Measurements from ENCODE around the gene HIGD2A. TPM values are rescaled to one million over a fixed set of nuclear protein-coding genes. Genes with fewer than 3 reads are reported as not detected.

Gene HIGD2A
- polyA plus RNA-seq, 3 donors: 101 to 298 (median 260) TPM

DNA sequence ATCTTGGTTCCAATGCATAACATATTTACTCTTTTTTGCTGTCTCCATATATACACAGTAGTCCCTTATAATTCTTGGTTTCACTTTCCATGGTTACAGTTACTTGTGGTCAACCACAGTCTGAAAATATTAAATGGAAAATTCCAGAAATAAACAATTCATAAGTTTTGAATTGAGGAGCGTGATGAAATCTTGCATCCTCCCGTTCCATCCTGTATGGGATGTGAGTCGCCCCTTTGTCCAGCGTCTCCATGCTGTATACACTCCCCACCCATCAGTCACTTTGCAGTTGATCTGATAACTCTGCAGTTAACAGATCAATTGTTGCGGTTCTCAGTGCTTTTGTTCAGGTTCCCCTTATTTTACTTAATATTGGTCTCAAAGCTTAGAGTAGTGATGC is 48.1 kb downstream of the HIGD2A start:
- peaks cover 0 to 7% (median 2%) of the 10 kb centered on the region in 7 donors for H3K9me3 Mint-ChIP-seq
- WGBS (ENCODE audit: insufficient coverage): 0% methylated on average over 3 of the region's 5 CpGs
- Histone ChIP-seq H3K4me1 (ENCODE audit: control insufficient read depth in 1 of 2, insufficient read depth in 2 of 2, low read length in 2 of 2) (peaks cover 9 to 10% of the 10 kb centered on the region in 2 donors), H3K9me3 (replicated peaks in 1 of 2; ENCODE audit: control insufficient read depth in 1 of 2, insufficient read depth in 1 of 2, low read length in 2 of 2) (no peaks in the 10 kb centered on the region), H2AFZ (ENCODE audit: insufficient read depth, low read depth, low read length, poor library complexity, severe bottlenecking) (peak overlapping the region; percentile 73), H3K36me3 (replicated peaks in 1 of 2; ENCODE audit: control insufficient read depth in 1 of 2, insufficient read depth in 2 of 2, low read length in 2 of 2) (no peaks in the 10 kb centered on the region), H3K9ac (ENCODE audit: insufficient read depth, low read length, poor library complexity, severe bottlenecking) (peak overlapping the region; percentile 46), H4K20me1 (ENCODE audit: insufficient read depth, low read length) (no peaks in the 10 kb centered on the region), H3K4me3 (replicated peaks in 1 of 3; ENCODE audit: low read depth in 2 of 3, low read length in 3 of 3) (peak overlapping the region in 2 of 3 experiments; percentile 47 to 64), H3K79me2 (ENCODE audit: insufficient read depth, low read length) (no peaks in the 10 kb centered on the region), H3K27me3 (ENCODE audit: control insufficient read depth in 2 of 2, insufficient read depth in 2 of 2, low read length in 2 of 2) (no peaks in the 10 kb centered on the region), H3K27ac (ENCODE audit: low read depth in 1 of 2, low read length in 2 of 2) (no peak overlapping the region), H3K4me2 (replicated peaks; ENCODE audit: extremely low read depth, low read length, poor library complexity, severe bottlenecking) (peak overlapping the region; percentile 69)
- peak overlapping the region in 2 of 7 donors; percentile 55 to 63 for H3K27ac Mint-ChIP-seq
- H3K27me3 Mint-ChIP-seq (ENCODE audit: low read depth in 3 of 3): no peaks in the 10 kb centered on the region
- intact Hi-C loops (cut with micrococcal nuclease): no loop called here
- H3K4me1 Mint-ChIP-seq: peaks cover 11% of the 10 kb centered on the region
- peak overlapping the region; percentile 64 to 83 for H3K4me3 Mint-ChIP-seq
- peak in 1 of 3 donors; percentile 60 for DNase-seq
- no peaks in the 10 kb centered on the region for H3K36me3 Mint-ChIP-seq
- no peak for TF ChIP-seq CTCF (IDR thresholded peaks at IDR 0.05)

DNA sequence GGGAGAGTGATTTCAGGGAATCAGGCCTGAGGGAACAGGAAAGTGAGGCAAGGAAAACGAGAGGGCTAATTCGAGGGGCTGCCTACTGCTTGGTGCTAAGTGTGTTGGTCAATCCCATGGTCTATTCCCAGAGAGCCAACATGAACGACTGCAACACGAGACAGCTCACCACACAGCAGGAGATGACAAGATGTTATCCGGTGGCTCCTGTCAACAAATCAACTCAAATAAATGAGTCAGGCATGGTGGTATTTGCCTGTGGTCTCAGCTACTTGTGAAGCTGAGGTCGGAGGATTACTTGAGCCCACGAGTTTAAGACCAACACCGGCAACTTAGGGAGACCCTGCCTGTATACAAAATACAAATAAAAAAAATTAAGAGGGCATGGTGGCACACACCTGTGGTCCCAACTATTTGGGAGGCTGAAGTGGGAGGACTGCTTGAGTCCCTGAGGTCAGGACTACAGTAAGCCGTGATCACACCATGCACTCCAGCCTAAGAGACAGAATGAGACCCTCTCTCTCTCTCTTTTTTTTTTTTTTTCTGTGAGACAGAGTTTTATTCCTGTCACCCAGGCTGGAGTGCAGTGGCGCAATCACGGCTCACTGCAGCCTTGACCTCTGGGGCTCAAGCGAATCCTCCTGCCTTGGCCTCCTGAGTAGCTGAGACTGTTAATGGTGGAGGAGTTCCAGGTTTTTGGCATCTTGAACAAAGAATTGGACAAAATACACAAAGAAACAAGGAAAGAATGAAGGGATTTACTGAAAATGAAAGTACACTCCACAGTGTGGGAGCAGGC is 50.6 kb downstream of the HIGD2A start:
- Mint-ChIP-seq H3K4me3 (no peak overlapping the region), H3K9me3 (no peaks in the 10 kb centered on the region), H3K27me3 (ENCODE audit: low read depth in 3 of 3) (peaks cover 0 to 2% (median 0%) of the 10 kb centered on the region in 3 donors), H3K4me1 (peaks cover 11% of the 10 kb centered on the region), H3K27ac (no peak overlapping the region), H3K36me3 (no peaks in the 10 kb centered on the region)
- no peak overlapping the region for H3K27ac ChIP-seq (ENCODE audit: low read depth in 1 of 2, low read length in 2 of 2)
- no peaks in the 10 kb centered on the region for H3K27me3 ChIP-seq (ENCODE audit: control insufficient read depth in 2 of 2, insufficient read depth in 2 of 2, low read length in 2 of 2)
- DNase-seq: no peak
- no peak overlapping the region for H3K4me2 ChIP-seq (replicated peaks; ENCODE audit: extremely low read depth, low read length, poor library complexity, severe bottlenecking)
- intact Hi-C loops (cut with micrococcal nuclease): no loop called here
- no peaks in the 10 kb centered on the region for H3K9me3 ChIP-seq (replicated peaks in 1 of 2; ENCODE audit: control insufficient read depth in 1 of 2, insufficient read depth in 1 of 2, low read length in 2 of 2)
- H3K4me3 ChIP-seq (replicated peaks in 1 of 3; ENCODE audit: low read depth in 2 of 3, low read length in 3 of 3): no peak overlapping the region
- no peaks in the 10 kb centered on the region for H4K20me1 ChIP-seq (ENCODE audit: insufficient read depth, low read length)
- peaks cover 9 to 10% of the 10 kb centered on the region in 2 donors for H3K4me1 ChIP-seq (ENCODE audit: control insufficient read depth in 1 of 2, insufficient read depth in 2 of 2, low read length in 2 of 2)
- no peak for TF ChIP-seq CTCF (IDR thresholded peaks at IDR 0.05)
- no peak overlapping the region for H2AFZ ChIP-seq (ENCODE audit: insufficient read depth, low read depth, low read length, poor library complexity, severe bottlenecking)
- no peak overlapping the region for H3K9ac ChIP-seq (ENCODE audit: insufficient read depth, low read length, poor library complexity, severe bottlenecking)
- no peaks in the 10 kb centered on the region for H3K36me3 ChIP-seq (replicated peaks in 1 of 2; ENCODE audit: control insufficient read depth in 1 of 2, insufficient read depth in 2 of 2, low read length in 2 of 2)
- WGBS (ENCODE audit: insufficient coverage): 90% methylated on average over 3 of the region's 12 CpGs
- no peaks in the 10 kb centered on the region for H3K79me2 ChIP-seq (ENCODE audit: insufficient read depth, low read length)

Small RNA genes lying within 50 kb of the gene (small RNA-seq; reads per million reads assigned to genes)
- not detected for gene AC010297.1 (ENCODE audit: insufficient read length, low read depth)
- gene MIR1271 (ENCODE audit: insufficient read length, low read depth): not detected

Other genes with a start within 250 kb of the HIGD2A start
- 1 to 10 TPM; 2.3 to 8.4 (median 3.7) TPM for gene SIMC1, start 150.3 kb upstream of the HIGD2A start, polyA plus RNA-seq
- 10 to 100 TPM; 32.3 to 36.4 (median 32.5) TPM for gene KIAA1191, start 27.0 kb upstream of the HIGD2A start, polyA plus RNA-seq
- gene ARL10, start 23.3 kb upstream of the HIGD2A start, polyA plus RNA-seq: under 1 TPM in 2 of 3 donors, not detected in 1; 0.04 to 0.93 TPM
- 10 to 100 TPM; 17.2 to 23.4 (median 17.6) TPM for gene NOP16, start 153 bp upstream of the HIGD2A start, polyA plus RNA-seq
- gene CLTB, start 27.8 kb downstream of the HIGD2A start, polyA plus RNA-seq: 10 to 100 TPM; 63.2 to 87.6 (median 75.2) TPM
- gene FAF2, start 59.6 kb downstream of the HIGD2A start, polyA plus RNA-seq: 10 to 100 TPM; 11.5 to 14.8 (median 12.2) TPM
- gene RNF44, start 148.7 kb downstream of the HIGD2A start, polyA plus RNA-seq: 100 to 1,000 TPM in 1 of 3 donors, 1 to 10 TPM in 2; 1.9 to 133 (median 3.1) TPM
- under 1 TPM in 1 of 3 donors, not detected in 2; 0.12 TPM for gene CDHR2, start 160.6 kb downstream of the HIGD2A start, polyA plus RNA-seq
- gene GPRIN1, start 221.4 kb downstream of the HIGD2A start, polyA plus RNA-seq: under 1 TPM; 0.05 to 0.30 (median 0.13) TPM
- gene SNCB, start 241.8 kb downstream of the HIGD2A start, polyA plus RNA-seq: not detected
- not detected for gene EIF4E1B, start 241.9 kb downstream of the HIGD2A start, polyA plus RNA-seq